Neural progenitor cell (in vitro differentiated cells): ENCODE results near the gene LZTFL1. TPM values are rescaled to one million over a fixed set of nuclear protein-coding genes. Genes with fewer than 3 reads are reported as not detected.

Experiments used
- DNase-seq: peaks from one replicate; pipeline ENCODE4 v3.0.0-alpha.2; 2016; ENCODE audit warnings: low spot score
- H2AFZ ChIP-seq: fragments of 200-600 bp; sonication (generic); replicated peaks from 2 replicates; pipeline ENCODE4 v1.6.1; 2016; ENCODE audit warnings: antibody characterized with exemption
- H3F3A ChIP-seq: fragments of 200-600 bp; sonication (generic); 2 replicates; pipeline ENCODE4 v1.6.1; 2016; ENCODE audit warnings: antibody characterized with exemption, low read depth
- H3K27ac ChIP-seq: fragments of 200-600 bp; sonication (generic); 2 replicates; pipeline ENCODE4 v1.5.1; 2016; ENCODE audit warnings: mild to moderate bottlenecking
- H3K27me3 ChIP-seq: fragments of 200-600 bp; sonication (generic); 2 replicates; pipeline ENCODE4 v1.6.1; 2016; ENCODE audit warnings: mild to moderate bottlenecking, moderate library complexity
- H3K36me3 ChIP-seq: fragments of 200-600 bp; sonication (generic); 2 replicates; pipeline ENCODE4 v1.5.1; 2016
- H3K4me1 ChIP-seq: fragments of 200-600 bp; sonication (generic); 2 replicates; pipeline ENCODE4 v1.6.1; 2016; ENCODE audit warnings: mixed run types
- H3K4me2 ChIP-seq: fragments of 200-600 bp; sonication (generic); 2 replicates; pipeline ENCODE4 v1.6.1; 2016
- H3K4me3 ChIP-seq: fragments of 200-600 bp; sonication (generic); 2 replicates; pipeline ENCODE4 v1.5.1; 2016
- H3K79me2 ChIP-seq: fragments of 200-600 bp; sonication (generic); 2 replicates; pipeline ENCODE4 v1.6.1; 2016; ENCODE audit warnings: low read depth
- H3K9ac ChIP-seq: fragments of 200-600 bp; sonication (generic); 2 replicates; pipeline ENCODE4 v1.6.1; 2016
- H3K9me3 ChIP-seq: fragments of 200-600 bp; sonication (generic); 2 replicates; pipeline ENCODE4 v1.5.1; 2016; ENCODE audit warnings: low read depth
- H4K20me1 ChIP-seq: fragments of 200-600 bp; sonication (generic); 2 replicates; pipeline ENCODE4 v1.6.1; 2016; ENCODE audit warnings: low read depth
- H3K27ac Mint-ChIP-seq: 3 replicates; pipeline ENCODE4 v1.8.0; 2021; ENCODE audit warnings: mixed read lengths
- H3K27me3 Mint-ChIP-seq: 2 replicates; pipeline ENCODE4 v1.8.0; 2022; ENCODE audit warnings: low read depth, mild to moderate bottlenecking, inconsistent platforms, moderate library complexity, mixed read lengths; ENCODE audit not compliant: insufficient read depth
- H3K36me3 Mint-ChIP-seq: 3 replicates; pipeline ENCODE4 v1.8.0; 2021; ENCODE audit warnings: mixed read lengths
- H3K4me1 Mint-ChIP-seq: 3 replicates; pipeline ENCODE4 v1.8.0; 2021; ENCODE audit warnings: mixed read lengths
- H3K4me3 Mint-ChIP-seq: 3 replicates; pipeline ENCODE4 v1.8.0; 2021; ENCODE audit warnings: mild to moderate bottlenecking, moderate library complexity, mixed read lengths
- H3K9me3 Mint-ChIP-seq: 3 replicates; pipeline ENCODE4 v1.8.0; 2020; ENCODE audit warnings: mixed read lengths
- CTCF ChIP-seq: fragments of 200-600 bp; sonication (generic); IDR thresholded peaks from 2 replicates; pipeline ENCODE4 v1.5.1; 2017; ENCODE audit warnings: antibody characterized with exemption, mild to moderate bottlenecking
- EZH2 ChIP-seq: fragments of 200-600 bp; sonication (generic); IDR thresholded peaks from 2 replicates; pipeline ENCODE4 v1.6.1; 2017; ENCODE audit warnings: antibody characterized with exemption, mild to moderate bottlenecking, moderate library complexity
- EZH2phosphoT487 ChIP-seq: fragments of 200-600 bp; sonication (generic); IDR thresholded peaks from 2 replicates; pipeline ENCODE4 v1.6.1; 2017; ENCODE audit warnings: antibody characterized with exemption
- total RNA-seq: library from RNA; depleted of rRNA; stranded (reverse); fragments of >200 nt; gene quantifications from 2 replicates; pipeline ENCODE4 v1.2.3, GENCODE V29; 2015; ENCODE audit warnings: low replicate concordance

The LZTFL1 gene
- total RNA-seq, 1 donor from 2014 or later: 22.5 TPM

DNA sequence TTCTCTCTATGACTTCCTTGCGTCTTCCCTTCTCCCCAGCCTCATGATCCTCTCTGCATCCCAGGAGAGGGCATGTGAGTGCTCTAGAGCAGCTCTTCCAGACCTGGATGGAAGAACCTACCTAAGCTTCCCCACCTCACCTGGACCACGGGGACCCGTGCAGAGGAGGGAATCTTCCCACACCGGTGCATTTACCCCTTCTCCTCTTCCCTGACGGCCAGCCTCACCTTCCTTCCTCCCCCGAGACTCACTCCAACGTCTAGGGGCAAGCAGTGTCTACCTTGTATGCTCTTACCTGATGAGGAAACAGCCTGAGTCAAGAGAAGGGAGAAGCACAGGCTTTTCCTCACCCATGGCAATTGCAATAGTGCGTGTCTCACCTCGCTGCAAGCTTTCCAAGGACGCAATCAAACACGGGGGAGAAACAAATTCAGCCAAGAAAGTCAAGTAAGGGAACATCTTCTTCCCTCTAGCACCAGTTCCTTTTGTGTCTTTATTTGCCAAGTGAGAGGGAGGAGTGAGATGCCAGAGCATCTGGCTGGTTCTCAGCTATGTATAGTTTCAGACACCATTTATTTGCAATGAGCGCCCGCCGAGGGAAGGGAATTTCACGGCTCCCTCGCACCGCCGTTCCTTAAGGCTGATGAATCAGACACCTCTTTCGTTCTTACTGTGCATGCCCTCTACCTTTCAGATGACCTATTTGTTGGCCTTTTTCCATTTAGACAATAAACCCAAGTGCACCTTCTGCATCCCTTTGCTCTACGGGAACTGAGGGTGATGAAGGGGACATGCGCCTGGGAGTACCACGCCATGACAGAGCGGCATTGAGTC lies 42.7 kb upstream of the LZTFL1 start:
- H3K27ac Mint-ChIP-seq: no peak overlapping the region
- Histone ChIP-seq H3K27ac (no peak overlapping the region), H3K79me2 (no peaks in the 10 kb centered on the region), H3F3A (no peaks in the 10 kb centered on the region), H3K9me3 (no peaks in the 10 kb centered on the region), H2AFZ (no peak overlapping the region), H3K4me1 (no peaks in the 10 kb centered on the region), H4K20me1 (no peaks in the 10 kb centered on the region), H3K36me3 (no peaks in the 10 kb centered on the region), H3K4me3 (no peak overlapping the region), H3K9ac (no peak overlapping the region), H3K4me2 (no peak overlapping the region), H3K27me3 (no peaks in the 10 kb centered on the region)
- H3K4me1 Mint-ChIP-seq: peaks cover 4% of the 10 kb centered on the region
- H3K27me3 Mint-ChIP-seq: no peaks in the 10 kb centered on the region
- no peak for DNase-seq
- H3K9me3 Mint-ChIP-seq: no peaks in the 10 kb centered on the region
- no peak overlapping the region for H3K4me3 Mint-ChIP-seq
- no peak for TF ChIP-seq EZH2phosphoT487
- no peaks in the 10 kb centered on the region for H3K36me3 Mint-ChIP-seq

DNA sequence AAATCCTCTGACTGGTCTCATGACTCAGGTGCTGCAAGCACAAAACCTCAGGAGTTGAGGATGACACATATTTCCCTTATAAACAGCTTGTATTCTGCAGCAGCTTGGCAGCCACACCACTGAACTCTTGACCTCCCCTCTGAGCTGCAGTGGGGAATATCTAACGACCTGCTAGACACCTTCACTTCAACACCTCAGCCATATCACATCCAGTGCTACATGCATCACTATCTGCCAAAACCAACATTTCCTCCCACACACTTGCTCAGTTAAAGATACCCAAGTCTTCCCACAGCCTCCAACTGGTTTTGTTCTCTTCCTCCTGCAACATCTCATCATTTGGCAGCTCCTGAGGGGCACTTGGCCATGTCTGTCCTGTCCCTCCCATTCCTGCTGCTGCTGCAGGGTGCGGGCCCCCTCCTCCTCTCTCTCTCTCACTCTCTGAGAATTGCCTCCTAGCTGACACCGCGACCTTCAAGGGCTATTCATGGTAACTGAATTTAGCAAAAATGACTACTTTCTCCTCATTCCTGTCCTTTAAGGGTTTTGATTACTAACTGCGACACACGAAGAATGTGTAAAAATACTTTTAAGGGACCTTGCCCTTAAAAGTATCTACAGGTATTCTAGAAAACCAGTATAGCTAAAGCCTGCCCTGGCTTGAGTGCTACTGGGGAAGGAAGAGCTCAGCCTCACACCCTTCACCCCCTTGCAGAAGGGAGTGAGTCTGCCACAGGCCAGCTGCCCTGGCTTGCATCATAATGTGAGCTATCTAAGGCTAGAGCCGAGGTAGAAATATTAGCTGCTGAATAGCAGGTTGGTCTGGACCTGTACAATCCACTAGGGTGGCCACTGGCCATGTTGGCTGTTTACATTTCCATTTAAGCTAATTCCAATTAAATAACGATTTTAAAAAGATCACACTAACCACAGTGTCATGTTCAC lies 39.4 kb upstream of the LZTFL1 start:
- H3K4me2 ChIP-seq: no peak overlapping the region
- H3K4me3 Mint-ChIP-seq: no peak overlapping the region
- H3K4me1 ChIP-seq: no peaks in the 10 kb centered on the region

GRCh38 chr3:45880725-45881077 lies 38.8 kb upstream of the LZTFL1 start:
- Histone ChIP-seq H3K27ac (no peak overlapping the region), H3K36me3 (no peaks in the 10 kb centered on the region), H2AFZ (no peak overlapping the region), H4K20me1 (no peaks in the 10 kb centered on the region), H3K9ac (no peak overlapping the region), H3K79me2 (no peaks in the 10 kb centered on the region), H3K4me3 (no peak overlapping the region), H3K4me2 (no peak overlapping the region), H3K9me3 (no peaks in the 10 kb centered on the region), H3K4me1 (no peaks in the 10 kb centered on the region), H3F3A (no peaks in the 10 kb centered on the region), H3K27me3 (no peaks in the 10 kb centered on the region)
- H3K4me3 Mint-ChIP-seq: no peak overlapping the region
- H3K27ac Mint-ChIP-seq: no peak overlapping the region
- H3K36me3 Mint-ChIP-seq: no peaks in the 10 kb centered on the region
- peaks cover 4% of the 10 kb centered on the region for H3K4me1 Mint-ChIP-seq
- no peaks in the 10 kb centered on the region for H3K27me3 Mint-ChIP-seq
- no peak for DNase-seq
- TF ChIP-seq CTCF (no peak), EZH2phosphoT487 (no peak), EZH2 (no peak)
- H3K9me3 Mint-ChIP-seq: no peaks in the 10 kb centered on the region

More for the DNA sequence above, 39.4 kb upstream of the LZTFL1 start:
- Histone ChIP-seq H2AFZ (no peak overlapping the region), H3K79me2 (no peaks in the 10 kb centered on the region), H4K20me1 (no peaks in the 10 kb centered on the region), H3K27me3 (no peaks in the 10 kb centered on the region), H3F3A (no peaks in the 10 kb centered on the region), H3K36me3 (no peaks in the 10 kb centered on the region), H3K9me3 (no peaks in the 10 kb centered on the region), H3K9ac (no peak overlapping the region), H3K4me3 (no peak overlapping the region), H3K27ac (no peak overlapping the region)
- no peak for TF ChIP-seq EZH2phosphoT487
- TF ChIP-seq EZH2: no peak
- no peak for TF ChIP-seq CTCF
- Mint-ChIP-seq H3K27ac (no peak overlapping the region), H3K9me3 (no peaks in the 10 kb centered on the region), H3K36me3 (no peaks in the 10 kb centered on the region), H3K4me1 (peaks cover 4% of the 10 kb centered on the region), H3K27me3 (no peaks in the 10 kb centered on the region)
- no peak for DNase-seq
